ENCODE measurements around the gene GNAS-AS1. TPM values are rescaled to one million over a fixed set of nuclear protein-coding genes. Genes with fewer than 3 reads are reported as not detected.

The GNAS-AS1 gene
- 2.5 TPM for total RNA-seq

DNA sequence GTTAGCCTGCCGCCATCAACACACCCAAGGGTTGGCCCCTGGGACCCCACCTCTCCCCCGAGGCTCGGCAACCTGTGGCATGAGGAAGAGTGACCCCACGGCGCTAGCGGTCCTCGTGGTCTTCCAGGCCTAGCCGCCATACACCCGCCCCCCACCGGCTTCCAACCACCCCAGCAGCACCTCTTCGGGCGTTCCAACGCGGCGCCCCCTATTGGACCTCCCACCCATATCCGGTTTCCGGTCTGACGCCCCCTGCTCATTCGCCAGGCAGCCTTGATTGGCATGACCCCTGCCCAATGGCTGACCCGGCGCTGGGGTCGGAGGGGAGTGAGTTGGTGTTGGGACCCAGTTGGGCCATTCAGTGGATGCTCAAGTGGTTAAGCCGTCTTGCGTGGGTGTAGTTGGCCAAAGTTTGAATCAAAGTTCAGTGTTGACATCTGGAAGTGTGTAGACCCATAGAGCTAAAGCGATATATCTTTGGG, at the start of gene GNAS-AS1:
GNAS-AS1 (minus strand) TSS at position 210 of the 482 bp plus-strand sequence.

DNA sequence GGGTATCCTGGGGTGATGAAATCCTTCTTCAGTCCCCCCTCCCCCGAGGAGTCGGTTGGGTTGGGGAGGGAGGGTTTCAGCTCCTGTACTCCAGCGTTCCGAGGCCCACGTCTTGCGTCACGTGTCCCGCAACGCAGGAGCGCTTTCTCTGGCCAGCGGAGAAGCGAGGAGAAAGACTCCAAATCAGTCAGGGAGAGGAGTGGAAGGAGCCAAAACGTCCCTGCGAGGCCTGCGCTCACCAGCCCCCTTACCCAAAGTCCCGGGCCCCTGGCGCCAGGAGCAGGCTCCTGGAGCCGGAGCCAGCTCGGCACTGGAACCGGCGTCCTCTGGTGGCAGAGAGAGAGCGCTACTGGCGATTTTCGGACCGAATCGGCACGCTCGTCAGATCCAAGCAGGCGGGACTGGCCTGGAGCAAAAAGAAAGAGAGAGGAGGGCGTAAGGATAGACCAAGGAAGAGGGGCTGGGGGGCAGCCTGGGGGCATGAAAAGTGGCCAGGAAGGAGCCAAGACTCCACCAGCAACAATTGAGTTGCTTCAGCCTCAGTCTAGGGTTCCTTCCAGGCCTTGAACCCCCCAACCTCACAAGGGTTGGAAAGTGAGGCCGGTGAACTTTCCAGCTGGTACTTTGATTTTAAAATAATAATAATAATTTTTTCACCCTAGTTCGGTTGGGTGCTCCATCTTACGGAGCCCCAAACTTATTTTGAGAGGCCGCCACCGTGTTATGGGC, 2.0 kb upstream of the GNAS-AS1 start, which contains the start of gene GNAS:
GNAS (plus strand) TSS at position 174 of the 729 bp plus-strand sequence.

Small RNA genes within 50 kb of the gene (small RNA-seq; reads per million reads assigned to genes)
- gene MIR298 (ENCODE audit: low replicate concordance), result not detected
- not detected for gene RF02127 (ENCODE audit: low replicate concordance)
- not detected for gene RF02128 (ENCODE audit: low replicate concordance)
- gene RF02130 (ENCODE audit: low replicate concordance), result not detected
- gene RF02131 (ENCODE audit: low replicate concordance), result not detected

Other genes starting within 250 kb of the GNAS-AS1 start
- 94.8 TPM for gene STX16, start 199.6 kb downstream of the GNAS-AS1 start, total RNA-seq
- 28.2 TPM for gene NPEPL1, start 158.1 kb downstream of the GNAS-AS1 start, total RNA-seq
- 647 TPM for gene GNAS, start 1.8 kb upstream of the GNAS-AS1 start, total RNA-seq
- 69.8 TPM for gene NELFCD, start 130.4 kb upstream of the GNAS-AS1 start, total RNA-seq
- gene CTSZ, start 156.4 kb upstream of the GNAS-AS1 start, total RNA-seq, result 10.3 TPM
- gene TUBB1, start 168.5 kb upstream of the GNAS-AS1 start, total RNA-seq, result 0.31 TPM
- gene ATP5F1E, start 181.4 kb upstream of the GNAS-AS1 start, total RNA-seq, result 35.4 TPM
- 42.9 TPM for gene PRELID3B, start 191.9 kb upstream of the GNAS-AS1 start, total RNA-seq